ENCODE measurements around the gene SPINK2. TPM values are rescaled to one million over a fixed set of nuclear protein-coding genes. Genes with fewer than 3 reads are reported as not detected.

SPINK2 gene
- total and polyA plus RNA-seq, 12 donors: 1.4 TPM; not detected in 11

- Histone ChIP-seq H3K4me3 (no peak overlapping the region), H3K36me3 (replicated peaks in 1 of 2) (no peaks in the 10 kb centered on the region), H3K9me3 (replicated peaks in 1 of 3) (no peaks in the 10 kb centered on the region), H3K4me1 (replicated peaks in 1 of 2) (no peaks in the 10 kb centered on the region), H3K27me3 (no peaks in the 10 kb centered on the region), H3K27ac (no peak overlapping the region)
- 58 to 69% (median 65%) methylated on average over 4 of the region's 4 CpGs for WGBS, 4 donors
- intact Hi-C loops (cut with DNase I): no loop called here
- no peak for TF ChIP-seq CTCF (IDR thresholded peaks at IDR 0.05)
- no peak for TF ChIP-seq POLR2A (IDR thresholded peaks at IDR 0.05)
- DNase-seq: no peak
These were observed 52.7 kb downstream of the SPINK2 start for GRCh38 chr4:56768763-56769162.

- no peak overlapping the region for H3K4me3 ChIP-seq
- intact Hi-C loops (cut with DNase I): no loop called here
- H3K36me3 ChIP-seq (replicated peaks in 1 of 2): no peaks in the 10 kb centered on the region
- DNase-seq: no peak
- TF ChIP-seq POLR2A (IDR thresholded peaks at IDR 0.05): no peak
- no peak for TF ChIP-seq CTCF (IDR thresholded peaks at IDR 0.05)
- 61 to 74% (median 69%) methylated on average over 3 of the region's 3 CpGs for WGBS, 4 donors
- H3K9me3 ChIP-seq (replicated peaks in 1 of 3): no peaks in the 10 kb centered on the region
- no peaks in the 10 kb centered on the region for H3K27me3 ChIP-seq
- H3K27ac ChIP-seq: no peak overlapping the region
- H3K4me1 ChIP-seq (replicated peaks in 1 of 2): no peaks in the 10 kb centered on the region
These were observed 53.2 kb downstream of the SPINK2 start for GRCh38 chr4:56768316-56768715.

GRCh38 chr4:56767567-56767966, 53.9 kb downstream of the SPINK2 start:
- no peak overlapping the region for H3K4me3 ChIP-seq
- no peak overlapping the region for H3K27ac ChIP-seq
- no peaks in the 10 kb centered on the region for H3K9me3 ChIP-seq (replicated peaks in 1 of 3)
- no peak for DNase-seq
- intact Hi-C loops (cut with DNase I): no loop called here
- H3K36me3 ChIP-seq (replicated peaks in 1 of 2): no peaks in the 10 kb centered on the region
- TF ChIP-seq POLR2A (IDR thresholded peaks at IDR 0.05) (no peak), CTCF (IDR thresholded peaks at IDR 0.05) (no peak)
- H3K27me3 ChIP-seq: no peaks in the 10 kb centered on the region
- H3K4me1 ChIP-seq (replicated peaks in 1 of 2): no peaks in the 10 kb centered on the region

- H3K4me3 ChIP-seq: no peak overlapping the region
- no peak overlapping the region for H3K27ac ChIP-seq
- no peaks in the 10 kb centered on the region for H3K9me3 ChIP-seq (replicated peaks in 1 of 3)
- intact Hi-C loops (cut with DNase I): no loop called here
- TF ChIP-seq CTCF (IDR thresholded peaks at IDR 0.05): no peak
- TF ChIP-seq POLR2A (IDR thresholded peaks at IDR 0.05): no peak
- H3K36me3 ChIP-seq (replicated peaks in 1 of 2): no peaks in the 10 kb centered on the region
- 78 to 90% (median 81%) methylated on average over 5 of the region's 5 CpGs for WGBS, 4 donors
- no peak for DNase-seq
- H3K4me1 ChIP-seq (replicated peaks in 1 of 2): no peaks in the 10 kb centered on the region
- H3K27me3 ChIP-seq: no peaks in the 10 kb centered on the region
These were observed 56.7 kb downstream of the SPINK2 start for GRCh38 chr4:56764775-56765174.
